CMK (cell line): ENCODE results near the gene A1BG.
"Not testable (repeated sequence)": the region's sequence is repeated elsewhere in the genome, so short reads cannot be mapped to it uniquely, and the experiment has no call there.

Experiments
- DNase-seq: peaks from one replicate; pipeline ENCODE4 v3.0.0-alpha.2; 2010; ENCODE audit warnings: low read depth

A1BG gene

GRCh38 chr19:58385891-58386575, 32.7 kb upstream of the A1BG start:
- no peak for DNase-seq

DNA sequence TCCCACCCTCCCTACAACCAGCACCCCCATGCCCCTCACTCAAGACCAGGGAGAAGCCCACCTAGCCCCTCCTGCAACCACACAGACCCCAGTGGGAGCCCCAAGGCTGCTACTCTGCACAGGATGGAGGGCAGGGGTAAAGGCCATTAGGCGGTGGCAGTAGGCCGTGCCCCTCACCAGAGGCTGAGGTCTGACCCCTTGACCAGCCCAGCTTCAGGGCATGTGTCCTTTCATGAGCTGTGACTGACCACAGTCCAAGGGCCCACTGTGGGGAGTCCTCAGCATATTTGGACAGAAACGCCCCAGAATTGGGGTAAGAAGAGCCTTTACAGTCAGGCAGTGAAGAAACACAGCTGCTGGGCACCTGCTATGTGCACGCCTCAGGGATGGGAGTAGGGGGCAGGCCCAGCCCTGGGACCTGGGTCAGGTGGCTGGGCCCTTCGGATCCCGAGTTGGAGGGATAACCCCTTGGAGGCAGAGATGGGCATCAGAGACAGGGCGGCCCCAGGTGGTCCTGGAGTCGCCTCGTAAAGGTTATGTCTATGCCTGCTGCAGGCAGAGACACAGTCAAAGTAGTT, 32.1 kb upstream of the A1BG start:
- no peak for DNase-seq

GRCh38 chr19:58382997-58383603, 29.8 kb upstream of the A1BG start:
- no peak for DNase-seq

GRCh38 chr19:58381460-58382212, 28.3 kb upstream of the A1BG start:
- no peak for DNase-seq

DNA sequence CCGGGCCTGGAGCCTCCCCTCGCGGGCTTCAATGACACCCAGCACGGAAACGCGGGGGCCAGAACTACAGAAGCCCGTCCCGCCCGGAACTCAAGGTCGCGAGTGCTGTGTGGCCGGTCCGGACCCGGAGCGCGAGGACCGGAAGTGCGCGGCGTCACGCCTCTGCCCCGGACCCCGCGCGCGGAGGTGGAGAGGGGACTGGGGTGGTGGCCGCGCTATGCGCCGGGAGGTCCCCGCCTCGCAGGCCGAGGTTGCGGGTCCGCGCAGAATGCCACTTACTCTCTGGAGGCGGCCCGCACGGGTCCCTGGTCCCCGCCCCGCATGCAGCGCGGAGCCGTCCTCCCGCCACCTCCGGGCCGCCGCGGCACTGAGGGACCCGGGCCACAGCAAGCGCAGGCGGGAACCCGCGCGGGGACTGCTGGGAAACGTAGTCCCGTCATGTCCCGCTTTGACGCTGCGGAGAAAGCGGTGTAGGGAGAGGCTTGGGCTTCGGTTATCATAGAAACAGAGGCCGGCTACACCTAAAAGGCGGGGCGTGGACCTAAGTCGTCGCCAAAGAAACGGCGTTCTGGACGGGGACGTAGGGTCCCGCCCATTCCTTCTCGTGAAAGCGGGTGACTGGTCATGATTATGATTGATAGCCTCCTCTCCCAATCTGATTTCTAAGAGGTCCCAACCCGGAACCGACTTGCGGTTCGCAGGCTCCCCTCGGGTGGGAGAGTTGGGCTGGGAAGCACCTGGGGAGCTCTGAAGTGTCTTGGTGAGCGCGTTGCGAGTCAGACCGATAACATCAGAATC, 27.6 kb upstream of the A1BG start, which contains the start of gene ZNF837:
Gene ZNF837 (minus strand): TSS at position 369 of the 798 bp plus-strand sequence. CDS start 11,698 bp downstream, outside the sequence.
- peak; percentile 100 for DNase-seq

DNA sequence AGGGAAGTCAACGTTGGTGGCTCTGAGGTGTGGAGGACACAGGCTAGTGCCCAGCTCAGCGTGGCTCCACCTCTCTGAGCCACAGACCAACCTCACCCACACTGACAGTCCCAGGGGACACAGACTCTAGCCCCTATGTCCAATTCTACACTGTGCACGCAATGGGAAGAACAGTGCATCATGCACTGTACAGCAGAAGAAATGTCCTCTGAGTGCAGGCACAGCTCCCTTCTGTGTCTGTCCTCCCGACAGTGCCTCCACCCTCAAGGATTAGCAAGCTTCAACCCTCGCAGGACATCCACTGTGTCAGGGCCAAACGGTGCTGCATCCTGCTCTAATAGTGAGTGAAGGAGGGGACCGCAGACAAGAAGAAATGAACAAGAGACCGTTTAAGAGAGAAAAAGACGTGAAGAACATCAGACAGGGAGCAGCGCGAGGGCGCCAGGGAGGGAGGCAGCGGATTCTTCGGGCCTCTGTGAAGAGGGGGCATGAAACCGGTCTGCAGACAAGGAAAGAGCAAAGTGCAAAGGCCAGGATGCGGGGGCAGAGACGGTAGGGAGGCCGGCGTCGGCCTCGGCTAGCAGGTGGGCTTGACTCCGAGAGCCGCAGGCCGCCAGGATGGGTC, 26.9 kb upstream of the A1BG start:
- DNase-seq, result no peak

- no peak for DNase-seq
These were observed 26.0 kb upstream of the A1BG start for GRCh38 chr19:58379246-58379645.

DNA sequence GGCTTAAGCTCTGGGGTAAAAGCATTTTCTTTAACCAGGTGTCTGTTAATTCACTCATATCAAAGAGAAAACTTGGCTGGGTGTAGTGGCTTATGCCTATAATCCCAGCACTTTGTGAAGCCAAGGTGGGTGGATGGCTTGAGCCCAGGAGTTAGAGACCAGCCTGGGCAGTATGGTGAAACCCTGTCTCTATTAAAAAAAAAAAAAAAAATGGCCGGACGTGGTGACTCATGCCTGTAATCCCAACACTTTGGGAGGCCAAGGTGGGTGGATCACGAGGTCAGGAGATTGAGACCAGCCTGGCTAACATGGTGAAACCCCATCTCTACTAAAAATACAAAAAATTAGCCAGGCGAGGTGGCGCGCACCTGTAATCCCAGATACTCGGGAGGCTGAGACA, 23.4 kb upstream of the A1BG start:
- not testable (repeated sequence) for DNase-seq

- DNase-seq, result no peak
These were observed 20.9 kb upstream of the A1BG start for GRCh38 chr19:58374200-58374599.

GRCh38 chr19:58372311-58373133, 19.2 kb upstream of the A1BG start:
- DNase-seq, result no peak

- no peak for DNase-seq
These were observed 15.5 kb upstream of the A1BG start for GRCh38 chr19:58368561-58369360.

DNA sequence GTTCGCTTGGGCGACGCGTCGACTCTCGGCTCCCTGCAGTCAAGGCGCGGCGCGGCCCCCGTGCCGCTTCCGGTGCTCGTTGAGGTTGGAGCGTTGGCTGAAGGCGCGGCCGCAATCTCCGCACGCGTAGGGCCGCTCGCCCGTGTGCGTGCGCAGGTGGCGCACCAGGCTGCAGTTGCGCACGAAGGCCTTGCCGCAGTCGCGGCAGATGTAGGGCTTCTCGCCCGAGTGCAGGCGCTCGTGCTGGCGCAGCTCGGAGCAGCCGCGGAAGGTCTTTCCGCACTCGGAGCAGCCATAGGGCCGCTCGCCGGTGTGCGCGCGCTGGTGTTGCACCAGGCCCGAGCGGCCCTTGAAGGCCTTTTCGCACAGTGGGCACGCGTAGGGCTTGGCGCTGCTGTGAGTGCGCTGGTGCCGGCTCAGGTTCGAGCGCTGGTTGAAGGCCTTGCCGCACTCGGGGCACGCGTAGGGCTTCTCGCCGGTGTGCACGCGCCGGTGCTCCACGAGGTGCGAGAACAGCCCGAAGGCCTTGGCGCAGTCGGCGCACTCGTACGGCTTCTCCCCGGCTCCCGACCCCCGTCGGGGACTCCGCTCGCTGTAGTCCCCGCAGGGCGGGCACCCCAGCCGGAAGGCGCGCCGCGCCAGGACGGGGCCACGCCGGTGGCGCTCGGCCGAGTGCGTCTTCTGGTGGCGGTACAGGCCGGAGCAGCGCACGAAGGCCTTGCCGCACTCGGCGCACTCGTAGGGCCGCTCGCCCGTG, 14.6 kb upstream of the A1BG start:
- DNase-seq, result no peak

DNA sequence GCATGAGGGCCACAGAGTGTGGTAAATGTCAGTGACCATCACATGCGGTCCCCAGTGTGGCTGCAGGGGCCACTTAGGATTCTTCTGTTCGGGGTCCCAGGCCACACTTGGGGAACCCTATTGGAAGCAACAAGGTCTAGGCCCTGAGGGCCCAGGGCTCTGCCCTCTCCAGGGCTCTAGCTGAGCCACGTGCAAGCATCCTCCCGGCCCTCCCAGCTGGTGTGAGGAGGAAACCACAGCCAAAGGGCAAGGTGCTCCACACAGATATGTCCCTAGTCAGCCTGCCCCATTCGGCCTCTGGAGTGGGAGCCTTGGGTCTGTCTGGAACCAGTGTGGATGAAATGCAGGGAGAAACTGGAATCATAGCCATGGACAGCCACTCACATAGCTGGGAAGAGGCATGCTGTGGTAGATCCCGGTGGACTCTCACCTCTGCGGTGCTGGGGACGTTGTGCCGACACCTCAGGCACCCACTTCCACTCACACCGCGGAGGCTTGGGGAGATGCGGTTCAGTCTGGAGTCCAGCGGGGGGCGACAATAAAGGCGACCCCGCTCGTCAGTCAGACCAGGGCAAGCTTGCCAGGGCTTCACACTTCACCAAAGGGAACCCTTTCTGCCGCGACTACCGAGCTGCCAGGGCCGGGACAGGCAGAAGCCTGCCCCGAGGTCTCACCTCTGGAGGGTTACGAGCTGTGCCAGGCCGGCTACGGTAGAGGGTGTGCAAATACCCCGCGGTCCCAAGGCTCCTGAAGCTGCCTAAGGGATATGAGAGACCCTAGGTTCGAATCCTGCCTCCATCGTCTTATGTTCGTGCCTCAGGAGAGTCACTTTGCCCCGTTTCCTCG, 13.5 kb upstream of the A1BG start:
- no peak for DNase-seq

DNA sequence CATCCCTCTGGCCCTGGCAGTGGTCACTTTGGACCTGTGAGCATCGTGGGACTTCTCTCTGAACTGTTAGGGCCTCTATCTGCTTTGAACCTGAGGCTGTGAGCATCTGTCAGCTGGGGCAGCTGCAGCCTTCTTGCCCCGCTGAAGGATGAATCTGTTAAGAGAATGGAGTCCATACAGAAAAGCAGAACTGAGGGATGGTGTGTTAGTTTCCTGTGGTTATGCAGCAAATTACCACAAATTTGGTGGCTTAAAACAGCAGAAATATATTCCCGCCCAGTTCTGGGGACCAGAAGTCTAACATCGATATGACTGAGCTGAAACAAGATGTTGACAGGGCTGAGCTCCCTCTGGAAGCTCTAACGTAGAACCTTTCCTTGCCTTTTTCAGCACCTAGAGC, 10.9 kb upstream of the A1BG start:
- DNase-seq, result no peak

DNA sequence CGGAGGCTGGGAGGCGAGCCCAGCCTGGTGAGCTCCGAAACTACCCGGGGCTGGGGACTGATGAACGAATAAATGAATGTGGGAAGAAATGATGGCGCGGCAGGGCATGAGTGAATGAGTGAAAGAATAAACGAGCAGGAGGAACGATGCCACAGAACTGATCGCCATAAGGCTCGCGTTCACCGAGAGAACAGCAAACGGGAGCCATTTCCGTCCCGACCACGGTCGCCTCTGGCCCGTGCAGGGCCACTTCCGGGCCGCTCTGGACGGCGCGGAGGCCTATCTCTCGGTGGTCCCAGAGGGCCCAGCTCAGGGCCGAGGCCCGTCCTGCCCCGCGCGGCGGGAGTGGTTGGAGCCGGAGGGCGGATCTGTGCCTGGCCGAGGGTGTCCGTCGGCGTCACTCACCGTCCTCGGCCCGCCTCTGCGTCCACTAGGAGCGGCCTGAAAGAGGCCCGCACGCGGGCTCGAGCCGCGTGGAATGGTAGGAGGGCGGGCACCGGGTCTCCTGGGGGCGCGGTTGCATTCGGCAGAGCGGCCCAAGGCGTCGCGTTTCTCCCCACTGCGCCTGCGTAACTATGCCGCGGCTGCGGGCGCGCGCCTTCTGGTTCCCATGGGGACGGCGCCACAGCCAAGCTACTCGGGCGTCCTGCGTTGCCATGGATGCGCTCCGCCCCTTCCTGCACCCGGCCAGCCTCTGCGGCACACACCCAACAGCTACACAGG, 9.1 kb upstream of the A1BG start, which contains the start of gene ZNF497:
Gene ZNF497 (minus strand): TSS at position 480 of the 723 bp plus-strand sequence. CDS start 5,116 bp downstream, outside the sequence.
- peak; percentile 95 for DNase-seq

GRCh38 chr19:58361900-58362271, 8.6 kb upstream of the A1BG start:
- peak; percentile 75 for DNase-seq

- no peak for DNase-seq
These were observed 4.3 kb upstream of the A1BG start for GRCh38 chr19:58357481-58358145.
